Natural killer cell treated with Interleukin-12 subunit alpha and Interleukin-12 subunit beta and Interleukin-15 and Interleukin-18, amount 100 ng/mL, for 72 hours (primary cell): ENCODE data around the gene GPR143. TPM values are rescaled to one million over a fixed set of nuclear protein-coding genes. Genes with fewer than 3 reads are reported as not detected.

Source experiments
- ATAC-seq, 2 donors: fragments of 150-1000 bp; cut with Tn5 transposase in 1 of 2; sonication (Bioruptor Pico), chemical (Tn5 transposase) in 1 of 2; 2 replicates each; pipeline ENCODE4 v1.10.0; 2021
- DNase-seq: peaks from one replicate; pipeline ENCODE4 v3.0.0; 2022; ENCODE audit warnings: low spot score
- H3K27ac Mint-ChIP-seq, 2 donors: 1 replicate in 1 of 2; 2 replicates in 1 of 2; pipeline ENCODE4 v1.8.0; 2022; ENCODE audit warnings: mixed read lengths in 2 of 2, mild to moderate bottlenecking in 1 of 2, moderate library complexity in 1 of 2
- H3K27me3 Mint-ChIP-seq, 2 donors: 1 replicate in 1 of 2; 2 replicates in 1 of 2; pipeline ENCODE4 v1.8.0; 2022; ENCODE audit warnings: mixed read lengths in 2 of 2
- H3K36me3 Mint-ChIP-seq: one replicate; pipeline ENCODE4 v1.8.0; 2022; ENCODE audit warnings: mixed read lengths
- H3K4me1 Mint-ChIP-seq, 2 donors: 1 replicate in 1 of 2; 2 replicates in 1 of 2; pipeline ENCODE4 v1.8.0; 2022; ENCODE audit warnings: low read depth in 2 of 2, mixed read lengths in 2 of 2, mild to moderate bottlenecking in 1 of 2
- H3K4me3 Mint-ChIP-seq: one replicate; pipeline ENCODE4 v1.8.0; 2022; ENCODE audit warnings: mixed read lengths
- H3K9me3 Mint-ChIP-seq: 2 replicates; pipeline ENCODE4 v1.8.0; 2022; ENCODE audit warnings: mixed read lengths
- total RNA-seq, 2 donors: library from RNA; stranded (reverse); gene quantifications; one replicate each; pipeline ENCODE4 v1.2.3, GENCODE V29; 2022

The GPR143 gene
- total RNA-seq, 2 donors from 2014 or later = not detected

- peak; percentile 79 for DNase-seq
- H3K4me1 Mint-ChIP-seq = peaks cover 6 to 13% of the 10 kb centered on the region in 2 donors
- peaks cover 8% of the 10 kb centered on the region for H3K36me3 Mint-ChIP-seq
- H3K4me3 Mint-ChIP-seq = no peak overlapping the region
- no peaks in the 10 kb centered on the region for H3K27me3 Mint-ChIP-seq
- H3K9me3 Mint-ChIP-seq = no peaks in the 10 kb centered on the region
- ATAC-seq = peak; percentile 74 to 77
- H3K27ac Mint-ChIP-seq = peak overlapping the region in 1 of 2 donors; percentile 24
Observed at GRCh38 chrX:9708923-9709553, 56.6 kb downstream of the GPR143 start.

- H3K27ac Mint-ChIP-seq = peak overlapping the region in 1 of 2 donors; percentile 24
- no peaks in the 10 kb centered on the region for H3K9me3 Mint-ChIP-seq
- no peak overlapping the region for H3K4me3 Mint-ChIP-seq
- H3K4me1 Mint-ChIP-seq = peaks cover 6 to 13% of the 10 kb centered on the region in 2 donors
- DNase-seq (no peak), ATAC-seq (no peak)
- peaks cover 8% of the 10 kb centered on the region for H3K36me3 Mint-ChIP-seq
- H3K27me3 Mint-ChIP-seq = no peaks in the 10 kb centered on the region
Observed at GRCh38 chrX:9708086-9708485, 57.6 kb downstream of the GPR143 start.

- no peak overlapping the region for H3K4me3 Mint-ChIP-seq
- no peak for DNase-seq
- peaks cover 8% of the 10 kb centered on the region for H3K36me3 Mint-ChIP-seq
- no peaks in the 10 kb centered on the region for H3K27me3 Mint-ChIP-seq
- H3K27ac Mint-ChIP-seq = peak overlapping the region in 1 of 2 donors; percentile 24
- peaks cover 6 to 16% of the 10 kb centered on the region in 2 donors for H3K4me1 Mint-ChIP-seq
- ATAC-seq = no peak
- no peaks in the 10 kb centered on the region for H3K9me3 Mint-ChIP-seq
Observed at GRCh38 chrX:9707306-9708033, 58.2 kb downstream of the GPR143 start.

- DNase-seq (no peak), ATAC-seq (no peak)
- H3K36me3 Mint-ChIP-seq = peaks cover 4% of the 10 kb centered on the region
- no peak overlapping the region for H3K4me3 Mint-ChIP-seq
- peaks cover 6 to 16% of the 10 kb centered on the region in 2 donors for H3K4me1 Mint-ChIP-seq
- H3K27me3 Mint-ChIP-seq = no peaks in the 10 kb centered on the region
- no peak overlapping the region for H3K27ac Mint-ChIP-seq
- no peaks in the 10 kb centered on the region for H3K9me3 Mint-ChIP-seq
Observed at GRCh38 chrX:9706421-9706820, 59.2 kb downstream of the GPR143 start.

- ATAC-seq = peak in 1 of 2 donors; percentile 41
- DNase-seq = no peak
- no peak overlapping the region for H3K27ac Mint-ChIP-seq
- H3K9me3 Mint-ChIP-seq = no peaks in the 10 kb centered on the region
- no peak overlapping the region for H3K4me3 Mint-ChIP-seq
- peaks cover 4% of the 10 kb centered on the region for H3K36me3 Mint-ChIP-seq
- H3K27me3 Mint-ChIP-seq = no peaks in the 10 kb centered on the region
- peaks cover 6 to 16% of the 10 kb centered on the region in 2 donors for H3K4me1 Mint-ChIP-seq
Observed at GRCh38 chrX:9704876-9705465, 60.7 kb downstream of the GPR143 start.

GRCh38 chrX:9703406-9703805 lies 62.2 kb downstream of the GPR143 start:
- Mint-ChIP-seq H3K4me1 (peaks cover 0 to 9% of the 10 kb centered on the region in 2 donors), H3K27me3 (no peaks in the 10 kb centered on the region), H3K36me3 (peaks cover 4% of the 10 kb centered on the region), H3K4me3 (no peak overlapping the region), H3K9me3 (no peaks in the 10 kb centered on the region), H3K27ac (no peak overlapping the region)
- DNase-seq (no peak), ATAC-seq (no peak)

GRCh38 chrX:9701790-9702189 lies 63.9 kb downstream of the GPR143 start:
- peaks cover 0 to 2% of the 10 kb centered on the region in 2 donors for H3K4me1 Mint-ChIP-seq
- H3K27ac Mint-ChIP-seq = no peak overlapping the region

GRCh38 chrX:9700555-9700954 lies 65.1 kb downstream of the GPR143 start:
- Mint-ChIP-seq H3K36me3 (no peaks in the 10 kb centered on the region), H3K27ac (no peak overlapping the region)

More at GRCh38 chrX:9701790-9702189, 63.9 kb downstream of the GPR143 start:
- ATAC-seq (no peak), DNase-seq (no peak)
- Mint-ChIP-seq H3K9me3 (no peaks in the 10 kb centered on the region), H3K36me3 (peaks cover 4% of the 10 kb centered on the region), H3K27me3 (no peaks in the 10 kb centered on the region), H3K4me3 (no peak overlapping the region)

GRCh38 chrX:9698576-9698975 lies 67.1 kb downstream of the GPR143 start:
- H3K36me3 Mint-ChIP-seq = no peaks in the 10 kb centered on the region
- H3K4me1 Mint-ChIP-seq = peaks cover 0 to 4% of the 10 kb centered on the region in 2 donors
- H3K9me3 Mint-ChIP-seq = no peaks in the 10 kb centered on the region

More at GRCh38 chrX:9700555-9700954, 65.1 kb downstream of the GPR143 start:
- H3K4me3 Mint-ChIP-seq = no peak overlapping the region
- no peak for DNase-seq
- no peak for ATAC-seq
- no peaks in the 10 kb centered on the region for H3K27me3 Mint-ChIP-seq
- no peaks in the 10 kb centered on the region for H3K9me3 Mint-ChIP-seq
- peaks cover 0 to 2% of the 10 kb centered on the region in 2 donors for H3K4me1 Mint-ChIP-seq

GRCh38 chrX:9693307-9694001 lies 72.2 kb downstream of the GPR143 start:
- Mint-ChIP-seq H3K27me3 (no peaks in the 10 kb centered on the region), H3K4me3 (no peak overlapping the region), H3K36me3 (no peaks in the 10 kb centered on the region), H3K9me3 (no peaks in the 10 kb centered on the region), H3K4me1 (peaks cover 0 to 3% of the 10 kb centered on the region in 2 donors), H3K27ac (no peak overlapping the region)
- no peak for DNase-seq
- no peak for ATAC-seq

More at GRCh38 chrX:9698576-9698975, 67.1 kb downstream of the GPR143 start:
- DNase-seq (no peak), ATAC-seq (no peak)
- Mint-ChIP-seq H3K4me3 (no peak overlapping the region), H3K27me3 (no peaks in the 10 kb centered on the region), H3K27ac (no peak overlapping the region)

GRCh38 chrX:9690046-9690445 lies 75.6 kb downstream of the GPR143 start:
- Mint-ChIP-seq H3K27me3 (no peaks in the 10 kb centered on the region), H3K4me1 (peaks cover 0 to 3% of the 10 kb centered on the region in 2 donors), H3K4me3 (no peak overlapping the region), H3K36me3 (peaks cover 6% of the 10 kb centered on the region), H3K27ac (no peak overlapping the region), H3K9me3 (no peaks in the 10 kb centered on the region)
- no peak for DNase-seq
- no peak for ATAC-seq

GRCh38 chrX:9688833-9689232 lies 76.8 kb downstream of the GPR143 start:
- H3K4me3 Mint-ChIP-seq = no peak overlapping the region
- peaks cover 0 to 3% of the 10 kb centered on the region in 2 donors for H3K4me1 Mint-ChIP-seq
- ATAC-seq (peak in 1 of 2 donors; percentile 50), DNase-seq (no peak)
- no peak overlapping the region for H3K27ac Mint-ChIP-seq
- H3K36me3 Mint-ChIP-seq = peaks cover 6% of the 10 kb centered on the region
- H3K27me3 Mint-ChIP-seq = no peaks in the 10 kb centered on the region
- no peaks in the 10 kb centered on the region for H3K9me3 Mint-ChIP-seq

- DNase-seq = no peak
- Mint-ChIP-seq H3K4me3 (no peak overlapping the region), H3K9me3 (no peaks in the 10 kb centered on the region), H3K27ac (no peak overlapping the region), H3K4me1 (no peaks in the 10 kb centered on the region), H3K27me3 (no peaks in the 10 kb centered on the region), H3K36me3 (peaks cover 6% of the 10 kb centered on the region)
- no peak for ATAC-seq
Observed at GRCh38 chrX:9687899-9688298, 77.7 kb downstream of the GPR143 start.
